Gastrocnemius medialis (tissue), 4 donors: ENCODE data around the gene MAP3K7CL.

ENCODE experiments used
- POLR2A ChIP-seq, 2 donors: fragments of 450-650 bp; IDR thresholded peaks; one replicate each; pipeline ENCODE4 v1.6.1; 2017; ENCODE audit warnings: antibody characterized with exemption in 2 of 2, mild to moderate bottlenecking in 2 of 2, moderate library complexity in 2 of 2
- TF ChIP-seq, protein P1 (sequence below), 5 experiments: fragments of 450-650 bp in 3 of 5; fragments of 200-600 bp in 2 of 5; sonication (generic) in 2 of 5; IDR thresholded peaks in 4 of 5; conservative IDR thresholded peaks in 1 of 5; 1 replicate in 4 of 5; 2 replicates in 1 of 5; pipeline ENCODE4 v1.5.1; 2016 to 2019; ENCODE audit warnings: antibody characterized with exemption in 5 of 5, mild to moderate bottlenecking in 3 of 5, moderate library complexity in 3 of 5

DNA sequence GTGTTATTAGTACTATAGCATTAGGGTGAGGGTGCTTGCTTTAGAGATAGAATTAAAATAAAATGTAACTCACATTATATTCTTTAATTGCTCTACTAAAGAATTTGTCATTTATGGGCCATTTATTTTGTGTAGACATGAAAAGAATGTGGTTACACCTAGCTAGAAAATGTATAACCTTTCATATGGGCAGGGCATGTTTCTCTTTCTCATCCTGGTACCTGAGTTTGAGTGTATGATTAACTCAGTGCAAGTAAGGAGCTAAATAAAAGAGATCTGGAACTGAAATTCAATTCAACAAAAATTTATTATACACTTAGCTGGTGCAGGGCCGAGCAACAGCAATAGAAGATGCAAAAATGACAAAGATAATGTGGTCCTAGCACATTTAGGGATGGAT lies 47.4 kb downstream of the MAP3K7CL start:
- TF ChIP-seq, protein P1, sequence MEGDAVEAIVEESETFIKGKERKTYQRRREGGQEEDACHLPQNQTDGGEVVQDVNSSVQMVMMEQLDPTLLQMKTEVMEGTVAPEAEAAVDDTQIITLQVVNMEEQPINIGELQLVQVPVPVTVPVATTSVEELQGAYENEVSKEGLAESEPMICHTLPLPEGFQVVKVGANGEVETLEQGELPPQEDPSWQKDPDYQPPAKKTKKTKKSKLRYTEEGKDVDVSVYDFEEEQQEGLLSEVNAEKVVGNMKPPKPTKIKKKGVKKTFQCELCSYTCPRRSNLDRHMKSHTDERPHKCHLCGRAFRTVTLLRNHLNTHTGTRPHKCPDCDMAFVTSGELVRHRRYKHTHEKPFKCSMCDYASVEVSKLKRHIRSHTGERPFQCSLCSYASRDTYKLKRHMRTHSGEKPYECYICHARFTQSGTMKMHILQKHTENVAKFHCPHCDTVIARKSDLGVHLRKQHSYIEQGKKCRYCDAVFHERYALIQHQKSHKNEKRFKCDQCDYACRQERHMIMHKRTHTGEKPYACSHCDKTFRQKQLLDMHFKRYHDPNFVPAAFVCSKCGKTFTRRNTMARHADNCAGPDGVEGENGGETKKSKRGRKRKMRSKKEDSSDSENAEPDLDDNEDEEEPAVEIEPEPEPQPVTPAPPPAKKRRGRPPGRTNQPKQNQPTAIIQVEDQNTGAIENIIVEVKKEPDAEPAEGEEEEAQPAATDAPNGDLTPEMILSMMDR (IDR thresholded peaks at IDR 0.05 in 4 of 5, conservative IDR thresholded peaks at IDR 0.05 in 1 of 5), result no peak
- TF ChIP-seq POLR2A (IDR thresholded peaks at IDR 0.05), result no peak
